Stimulated activated CD8-positive, alpha-beta memory T cell treated with anti-CD3 and anti-CD28 coated beads, Interleukin-7, amount 100 ng/mL, for 4 hours (primary cell): ENCODE results near the gene PHTF1.
"Not testable (repeated sequence)": the region's sequence is repeated elsewhere in the genome, so short reads cannot be mapped to it uniquely, and the experiment has no call there.

Experiments
- DNase-seq, 2 donors: peaks; one replicate each; pipeline ENCODE4 v3.0.0-alpha.2; 2020; ENCODE audit warnings: low read depth in 2 of 2

The PHTF1 gene

GRCh38 chr1:113718621-113719020 is 40.7 kb downstream of the PHTF1 start:
- DNase-seq: not testable (repeated sequence)

- not testable (repeated sequence) for DNase-seq
Observed at GRCh38 chr1:113717506-113717905, 41.8 kb downstream of the PHTF1 start.

- no peak for DNase-seq
Observed at GRCh38 chr1:113714606-113715269, 44.5 kb downstream of the PHTF1 start.

GRCh38 chr1:113701429-113701828 is 57.9 kb downstream of the PHTF1 start:
- no peak for DNase-seq

GRCh38 chr1:113694910-113695309 is 64.4 kb downstream of the PHTF1 start:
- no peak for DNase-seq

GRCh38 chr1:113692824-113693431 is 66.4 kb downstream of the PHTF1 start:
- no peak for DNase-seq

GRCh38 chr1:113692342-113692741 is 66.9 kb downstream of the PHTF1 start:
- DNase-seq: no peak

GRCh38 chr1:113691184-113691583 is 68.1 kb downstream of the PHTF1 start:
- DNase-seq: no peak

GRCh38 chr1:113686891-113687618 is 72.2 kb downstream of the PHTF1 start:
- DNase-seq: no peak

GRCh38 chr1:113684153-113684541 is 75.1 kb downstream of the PHTF1 start:
- no peak for DNase-seq

- DNase-seq: no peak
Observed at GRCh38 chr1:113683384-113684152, 75.7 kb downstream of the PHTF1 start.

GRCh38 chr1:113681596-113682337 is 77.5 kb downstream of the PHTF1 start:
- DNase-seq: no peak

GRCh38 chr1:113678159-113678469 is 81.2 kb downstream of the PHTF1 start:
- no peak for DNase-seq

GRCh38 chr1:113677250-113678158 is 81.8 kb downstream of the PHTF1 start:
- DNase-seq: no peak

- DNase-seq: no peak
Observed at GRCh38 chr1:113676524-113676923, 82.8 kb downstream of the PHTF1 start.

- DNase-seq: no peak
Observed at GRCh38 chr1:113675302-113675701, 84.0 kb downstream of the PHTF1 start.

- no peak for DNase-seq
Observed at GRCh38 chr1:113674591-113674990, 84.7 kb downstream of the PHTF1 start.

GRCh38 chr1:113672491-113672890 is 86.8 kb downstream of the PHTF1 start:
- no peak for DNase-seq

- DNase-seq: no peak
Observed at GRCh38 chr1:113670650-113671049, 88.6 kb downstream of the PHTF1 start.

GRCh38 chr1:113669988-113670387 is 89.3 kb downstream of the PHTF1 start:
- no peak for DNase-seq

- DNase-seq: no peak
Observed at GRCh38 chr1:113666126-113666525, 93.2 kb downstream of the PHTF1 start.
